ENCODE data around the gene UCHL1.
A peak's percentile ranks its signal among the peaks of the same experiment; 100 is the strongest.
"Not testable (repeated sequence)": the region's sequence is repeated elsewhere in the genome, so short reads cannot be mapped to it uniquely, and the experiment has no call there.

The UCHL1 gene

GRCh38 chr4:41294445-41295062, 37.8 kb downstream of the UCHL1 start:
- DNase-seq: no peak

DNA sequence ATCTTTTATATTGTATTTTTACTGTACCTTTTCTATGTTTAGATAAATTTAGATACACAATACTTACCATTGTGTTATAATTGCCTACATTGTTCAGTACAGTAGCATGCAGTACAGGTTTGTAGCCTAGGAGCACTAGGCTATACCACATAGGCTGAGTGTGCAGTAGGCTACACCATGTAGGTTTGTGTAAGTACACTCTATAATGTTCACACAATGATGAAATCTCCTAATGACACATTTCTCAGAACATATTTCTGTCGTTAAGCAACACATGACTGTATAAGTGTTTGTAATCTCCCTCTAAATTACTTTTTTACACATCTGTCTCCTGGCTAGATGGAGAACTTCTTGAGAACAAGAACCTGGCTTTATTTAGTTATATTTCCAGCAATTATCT, 40.3 kb downstream of the UCHL1 start:
- DNase-seq: no peak

DNA sequence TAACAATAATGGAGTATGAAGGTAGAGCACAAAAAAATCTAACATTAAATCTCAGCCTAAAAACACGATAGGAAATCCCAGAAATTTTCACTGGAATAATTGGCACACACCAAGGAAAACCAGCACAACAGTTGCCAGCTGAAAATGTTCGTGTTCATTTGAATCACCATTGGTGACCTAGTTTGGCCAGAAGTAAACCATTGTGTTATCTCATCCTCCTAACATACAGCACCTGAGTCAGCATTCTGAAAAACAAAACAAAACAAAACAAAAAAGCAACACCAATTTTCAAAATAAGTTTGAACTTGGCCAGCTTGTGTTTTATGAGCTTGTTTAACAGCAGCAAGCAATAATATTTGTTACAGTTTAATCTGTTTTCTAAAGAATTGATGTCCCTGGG, 41.1 kb downstream of the UCHL1 start:
- no peak for DNase-seq

- no peak for DNase-seq
Measured at GRCh38 chr4:41299486-41299885, 42.8 kb downstream of the UCHL1 start.

- no peak for DNase-seq
Measured at GRCh38 chr4:41301137-41301536, 44.4 kb downstream of the UCHL1 start.

DNA sequence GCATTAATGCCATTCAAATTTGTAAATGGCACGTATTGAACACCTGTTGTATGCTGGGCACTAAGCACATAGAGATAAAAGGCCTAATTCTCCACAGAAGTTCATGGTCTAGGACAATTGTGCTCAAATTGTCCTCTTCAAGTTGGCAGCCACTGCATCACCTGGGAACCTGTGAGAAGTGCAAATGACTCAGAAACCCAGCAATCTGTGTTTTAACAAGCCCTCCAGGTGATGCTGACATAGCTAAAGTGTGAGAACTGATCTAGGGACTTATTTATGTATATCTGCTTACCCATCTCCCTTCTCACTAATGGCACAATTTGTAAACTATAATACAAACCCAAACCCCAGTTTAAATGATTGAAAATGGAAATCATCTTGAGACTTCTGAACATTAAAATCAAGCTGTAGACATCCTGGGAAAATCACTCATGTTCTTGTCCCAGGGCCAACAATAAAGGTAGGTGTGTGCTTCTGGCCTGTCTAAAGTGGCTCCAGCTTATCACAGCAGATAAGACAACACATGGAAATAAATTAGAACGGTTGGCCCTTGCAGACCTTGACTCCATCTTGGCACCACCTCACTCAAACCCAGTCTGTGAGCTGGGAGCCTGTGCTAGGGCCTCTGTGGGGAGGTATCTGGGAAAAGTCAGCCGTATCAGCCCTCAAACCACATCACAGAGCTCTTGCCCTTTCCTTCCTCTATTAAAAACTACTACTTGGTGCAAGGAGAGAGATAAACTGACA, 46.8 kb downstream of the UCHL1 start:
- DNase-seq: no peak

GRCh38 chr4:41304221-41304620, 47.5 kb downstream of the UCHL1 start:
- DNase-seq: peak; percentile 84

DNA sequence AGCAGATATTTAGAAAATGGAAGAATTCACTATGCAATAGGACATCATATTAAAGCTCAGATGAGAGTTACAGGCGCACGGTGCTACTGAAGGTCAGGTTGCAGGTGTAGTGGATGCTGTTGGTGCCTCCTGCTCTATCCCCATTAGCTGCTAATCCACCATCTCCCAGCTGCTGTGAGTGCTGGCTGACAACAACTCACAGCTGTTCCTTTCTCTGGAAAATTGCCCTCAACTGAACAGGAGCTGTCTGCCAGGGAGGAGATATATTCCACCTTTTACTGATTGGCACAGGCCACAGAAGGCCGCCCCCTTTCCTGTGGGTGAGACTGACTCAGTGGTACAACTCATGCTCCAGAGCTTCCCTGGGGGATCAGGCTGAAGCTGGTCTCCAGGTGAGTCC, 48.7 kb downstream of the UCHL1 start:
- peak; percentile 33 for DNase-seq

DNA sequence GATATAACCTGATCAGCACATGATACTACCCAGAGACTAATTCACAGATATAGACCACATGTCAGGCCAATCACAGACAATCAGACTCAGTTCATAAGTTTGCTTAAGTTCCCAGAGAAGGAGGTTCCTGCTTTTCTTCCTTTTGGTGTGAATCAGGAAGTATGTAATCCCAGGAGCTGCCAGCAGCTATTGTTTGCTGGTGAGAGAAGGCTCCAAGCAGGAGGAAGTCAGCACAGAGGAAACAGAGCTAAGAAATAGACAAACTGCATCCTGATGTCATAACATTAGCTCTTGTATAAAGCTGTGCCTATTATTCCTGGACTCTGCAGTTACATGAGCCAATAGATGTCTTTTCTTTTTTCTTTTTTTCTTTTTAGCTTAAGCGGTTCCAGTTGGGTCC, 50.9 kb downstream of the UCHL1 start:
- no peak for DNase-seq

DNA sequence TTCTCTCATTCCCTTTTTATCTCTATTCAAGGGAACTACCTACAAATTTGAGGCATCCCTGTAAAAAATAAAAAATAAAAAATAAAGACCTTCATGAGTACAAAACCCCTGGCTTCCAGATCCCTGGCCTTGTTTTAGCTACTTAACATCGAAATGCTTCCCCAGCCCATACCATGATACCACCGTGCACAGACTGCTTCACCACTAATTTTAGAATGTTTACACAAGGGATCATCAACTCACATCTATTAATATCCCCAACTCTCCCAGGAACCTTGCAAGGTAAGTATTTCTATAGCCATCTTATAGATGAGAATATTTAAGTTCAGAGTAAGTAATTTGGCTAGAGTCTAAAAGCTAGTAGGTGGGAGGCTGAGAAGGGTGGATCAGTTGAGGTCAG, 51.7 kb downstream of the UCHL1 start:
- no peak for DNase-seq

DNA sequence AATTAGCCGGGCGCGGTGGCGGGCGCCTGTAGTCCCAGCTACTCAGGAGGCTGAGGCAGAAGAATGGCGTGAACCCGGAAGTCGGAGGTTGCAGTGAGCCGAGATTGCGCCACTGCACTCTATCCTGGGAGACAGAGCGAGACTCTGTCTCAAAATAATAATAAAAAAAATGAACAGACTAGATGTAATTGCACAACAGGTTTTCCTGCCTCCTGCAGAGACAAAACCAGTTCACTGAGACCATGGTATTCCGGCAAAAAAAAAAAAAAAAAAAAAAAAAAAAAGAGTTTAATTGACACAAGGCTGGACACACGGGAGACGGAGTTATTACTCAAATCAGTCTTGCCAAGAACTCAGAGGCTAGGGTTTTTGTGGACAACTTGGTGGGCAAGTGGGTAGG, 58.7 kb downstream of the UCHL1 start:
- not testable (repeated sequence) for DNase-seq

- no peak for DNase-seq
Measured at GRCh38 chr4:41315862-41316261, 59.1 kb downstream of the UCHL1 start.
